MM.1S (cell line): ENCODE measurements around the gene ANKS3.

Experiments used
- DNase-seq: peaks from one replicate; pipeline ENCODE4 v3.0.0-alpha.2; 2015
- H2AFZ ChIP-seq: fragments of 300-600 bp; sonication (generic); 2 replicates; pipeline ENCODE4 v1.6.0; 2016; ENCODE audit warnings: antibody characterized with exemption, low read length
- H3F3A ChIP-seq: fragments of 300-600 bp; sonication (generic); 2 replicates; pipeline ENCODE4 v1.6.1; 2016; ENCODE audit warnings: mild to moderate bottlenecking, antibody characterized with exemption, low read length, moderate library complexity, mixed read lengths; ENCODE audit not compliant: insufficient read depth
- H3K27ac ChIP-seq: fragments of 300-600 bp; sonication (generic); 2 replicates; pipeline ENCODE4 v1.5.1; 2016; ENCODE audit warnings: mild to moderate bottlenecking, low read length
- H3K27me3 ChIP-seq: fragments of 300-600 bp; sonication (generic); replicated peaks from 2 replicates; pipeline ENCODE4 v1.6.0; 2016; ENCODE audit warnings: low read length; ENCODE audit not compliant: insufficient read depth
- H3K36me3 ChIP-seq: fragments of 300-600 bp; sonication (generic); replicated peaks from 2 replicates; pipeline ENCODE4 v1.6.1; 2016; ENCODE audit warnings: mild to moderate bottlenecking, low read length, mixed read lengths; ENCODE audit not compliant: insufficient read depth
- H3K4me1 ChIP-seq: fragments of 300-600 bp; sonication (generic); 2 replicates; pipeline ENCODE4 v1.6.1; 2016; ENCODE audit warnings: low read length, mixed read lengths
- H3K4me2 ChIP-seq: fragments of 300-600 bp; sonication (generic); 2 replicates; pipeline ENCODE4 v1.6.0; 2016; ENCODE audit warnings: low read depth, low read length
- H3K4me3 ChIP-seq: fragments of 300-600 bp; sonication (generic); 2 replicates; pipeline ENCODE4 v1.5.1; 2016; ENCODE audit warnings: low read length, mixed read lengths
- H3K79me2 ChIP-seq: fragments of 300-600 bp; sonication (generic); 2 replicates; pipeline ENCODE4 v1.6.1; 2016; ENCODE audit warnings: mixed run types, low read length, mixed read lengths
- H3K9ac ChIP-seq: fragments of 300-600 bp; sonication (generic); 2 replicates; pipeline ENCODE4 v1.6.1; 2016; ENCODE audit warnings: low read length, mixed read lengths
- H3K9me2 ChIP-seq: fragments of 300-600 bp; sonication (generic); replicated peaks from 2 replicates; pipeline ENCODE4 v1.6.1; 2016; ENCODE audit warnings: mild to moderate bottlenecking, low read length, mixed read lengths; ENCODE audit not compliant: insufficient read depth
- H3K9me3 ChIP-seq: fragments of 300-600 bp; sonication (generic); replicated peaks from 2 replicates; pipeline ENCODE4 v1.6.1; 2016; ENCODE audit warnings: mild to moderate bottlenecking, low read length, mixed read lengths; ENCODE audit not compliant: insufficient read depth
- H4K20me1 ChIP-seq: fragments of 300-600 bp; sonication (generic); 2 replicates; pipeline ENCODE4 v1.6.1; 2016; ENCODE audit warnings: mild to moderate bottlenecking, low read length, moderate library complexity, mixed read lengths; ENCODE audit not compliant: insufficient read depth
- EZH2 ChIP-seq: fragments of 300-600 bp; sonication (generic); optimal IDR thresholded peaks from 2 replicates; pipeline ENCODE3; 2017; ENCODE audit warnings: low read depth, mild to moderate bottlenecking, antibody characterized with exemption, low read length, mixed read lengths
- EZH2phosphoT487 ChIP-seq: fragments of 300-600 bp; sonication (generic); IDR thresholded peaks from 2 replicates; pipeline ENCODE4 v1.6.1; 2018; ENCODE audit warnings: antibody characterized with exemption, low read length
- TF ChIP-seq, protein P1 (sequence below): fragments of 300-600 bp; sonication (generic); IDR thresholded peaks from 2 replicates; pipeline ENCODE4 v1.5.1; 2016; ENCODE audit warnings: antibody characterized with exemption, low read length, mixed read lengths

The ANKS3 gene

GRCh38 chr16:4700997-4701743 is 32.9 kb downstream of the ANKS3 start:
- Histone ChIP-seq H3K4me1 (no peaks in the 10 kb centered on the region), H3K27ac (no peak overlapping the region), H3K27me3 (no peaks in the 10 kb centered on the region), H3F3A (no peaks in the 10 kb centered on the region), H3K9me3 (no peaks in the 10 kb centered on the region), H3K79me2 (no peaks in the 10 kb centered on the region), H3K9me2 (no peaks in the 10 kb centered on the region), H3K4me3 (no peak overlapping the region), H4K20me1 (no peaks in the 10 kb centered on the region), H3K36me3 (no peaks in the 10 kb centered on the region), H3K4me2 (no peak overlapping the region), H3K9ac (no peak overlapping the region), H2AFZ (no peak overlapping the region)
- DNase-seq = no peak
- TF ChIP-seq EZH2phosphoT487 = no peak
- TF ChIP-seq, protein P1, sequence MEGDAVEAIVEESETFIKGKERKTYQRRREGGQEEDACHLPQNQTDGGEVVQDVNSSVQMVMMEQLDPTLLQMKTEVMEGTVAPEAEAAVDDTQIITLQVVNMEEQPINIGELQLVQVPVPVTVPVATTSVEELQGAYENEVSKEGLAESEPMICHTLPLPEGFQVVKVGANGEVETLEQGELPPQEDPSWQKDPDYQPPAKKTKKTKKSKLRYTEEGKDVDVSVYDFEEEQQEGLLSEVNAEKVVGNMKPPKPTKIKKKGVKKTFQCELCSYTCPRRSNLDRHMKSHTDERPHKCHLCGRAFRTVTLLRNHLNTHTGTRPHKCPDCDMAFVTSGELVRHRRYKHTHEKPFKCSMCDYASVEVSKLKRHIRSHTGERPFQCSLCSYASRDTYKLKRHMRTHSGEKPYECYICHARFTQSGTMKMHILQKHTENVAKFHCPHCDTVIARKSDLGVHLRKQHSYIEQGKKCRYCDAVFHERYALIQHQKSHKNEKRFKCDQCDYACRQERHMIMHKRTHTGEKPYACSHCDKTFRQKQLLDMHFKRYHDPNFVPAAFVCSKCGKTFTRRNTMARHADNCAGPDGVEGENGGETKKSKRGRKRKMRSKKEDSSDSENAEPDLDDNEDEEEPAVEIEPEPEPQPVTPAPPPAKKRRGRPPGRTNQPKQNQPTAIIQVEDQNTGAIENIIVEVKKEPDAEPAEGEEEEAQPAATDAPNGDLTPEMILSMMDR = no peak
- no peak for TF ChIP-seq EZH2

DNA sequence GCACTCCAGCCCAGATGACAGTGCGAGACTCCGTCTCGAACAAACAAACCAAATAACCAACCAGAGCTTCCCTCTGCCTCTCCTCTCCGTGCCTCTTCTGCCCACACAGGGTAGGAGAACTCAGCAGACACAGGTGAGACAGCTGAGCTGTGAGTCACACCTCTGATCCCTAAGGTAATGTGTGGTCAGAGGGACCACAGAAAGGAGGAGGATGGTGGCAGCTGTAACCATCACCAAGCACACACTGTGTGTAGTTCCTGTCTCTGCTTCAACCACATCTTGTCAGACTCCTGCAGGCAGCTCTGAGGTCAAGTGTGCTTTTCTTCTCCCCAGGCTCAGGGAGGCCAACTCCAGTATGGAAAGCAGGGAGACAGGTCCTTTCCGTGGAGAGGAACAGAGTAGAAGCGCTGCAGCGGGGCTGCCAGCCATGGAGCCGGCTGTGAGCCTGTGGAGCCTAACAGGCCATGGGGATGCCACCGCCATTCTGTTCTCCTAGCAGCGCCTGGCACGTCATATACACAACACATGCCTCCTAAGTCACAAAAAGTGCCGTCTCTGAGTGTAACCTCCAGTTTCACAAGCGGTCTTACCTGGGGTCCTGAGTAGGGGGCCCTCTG is 33.6 kb downstream of the ANKS3 start:
- no peak overlapping the region for H3K27ac ChIP-seq
- H2AFZ ChIP-seq = no peak overlapping the region
- no peaks in the 10 kb centered on the region for H4K20me1 ChIP-seq
- DNase-seq = no peak
- no peaks in the 10 kb centered on the region for H3K9me3 ChIP-seq
- TF ChIP-seq EZH2 = no peak
- TF ChIP-seq, protein P1 = no peak
- no peak for TF ChIP-seq EZH2phosphoT487
- H3K9me2 ChIP-seq = no peaks in the 10 kb centered on the region
- H3K79me2 ChIP-seq = peaks cover 6% of the 10 kb centered on the region
- no peaks in the 10 kb centered on the region for H3K36me3 ChIP-seq
- H3F3A ChIP-seq = no peaks in the 10 kb centered on the region
- H3K4me3 ChIP-seq = no peak overlapping the region
- no peak overlapping the region for H3K4me2 ChIP-seq
- H3K4me1 ChIP-seq = no peaks in the 10 kb centered on the region
- H3K27me3 ChIP-seq = no peaks in the 10 kb centered on the region
- H3K9ac ChIP-seq = no peak overlapping the region

GRCh38 chr16:4699046-4699556 is 35.0 kb downstream of the ANKS3 start:
- no peaks in the 10 kb centered on the region for H3K36me3 ChIP-seq
- H3K4me2 ChIP-seq = no peak overlapping the region
- H3K27ac ChIP-seq = no peak overlapping the region
- no peaks in the 10 kb centered on the region for H4K20me1 ChIP-seq
- no peak overlapping the region for H3K9ac ChIP-seq
- peaks cover 20% of the 10 kb centered on the region for H3K79me2 ChIP-seq
- H3F3A ChIP-seq = no peaks in the 10 kb centered on the region
- H3K4me3 ChIP-seq = no peak overlapping the region
- H3K9me3 ChIP-seq = no peaks in the 10 kb centered on the region
- no peaks in the 10 kb centered on the region for H3K9me2 ChIP-seq
- no peaks in the 10 kb centered on the region for H3K27me3 ChIP-seq
- H2AFZ ChIP-seq = no peak overlapping the region
- H3K4me1 ChIP-seq = no peaks in the 10 kb centered on the region
- no peak for DNase-seq
- TF ChIP-seq, protein P1 = no peak
- TF ChIP-seq EZH2phosphoT487 = no peak
- no peak for TF ChIP-seq EZH2
